ENCODE measurements around the gene HTR1B.

Gene HTR1B

GRCh38 chr6:77455271-77455670, 8.0 kb downstream of the HTR1B start:
- no peak for DNase-seq

GRCh38 chr6:77454386-77454785, 8.9 kb downstream of the HTR1B start:
- DNase-seq = no peak

GRCh38 chr6:77451466-77451865, 11.8 kb downstream of the HTR1B start:
- DNase-seq = no peak

- no peak for DNase-seq
These were observed 12.4 kb downstream of the HTR1B start for GRCh38 chr6:77450924-77451323.

- DNase-seq = no peak
These were observed 14.7 kb downstream of the HTR1B start for GRCh38 chr6:77448546-77448945.

GRCh38 chr6:77447254-77447653, 16.0 kb downstream of the HTR1B start:
- no peak for DNase-seq

- no peak for DNase-seq
These were observed 17.0 kb downstream of the HTR1B start for GRCh38 chr6:77446249-77446648.

- DNase-seq = no peak
These were observed 18.1 kb downstream of the HTR1B start for GRCh38 chr6:77445214-77445613.

- DNase-seq = no peak
These were observed 22.9 kb downstream of the HTR1B start for GRCh38 chr6:77440206-77440976.

GRCh38 chr6:77433888-77434287, 29.4 kb downstream of the HTR1B start:
- no peak for DNase-seq

GRCh38 chr6:77430504-77430903, 32.8 kb downstream of the HTR1B start:
- no peak for DNase-seq

- DNase-seq = no peak
These were observed 37.6 kb downstream of the HTR1B start for GRCh38 chr6:77425671-77426070.

GRCh38 chr6:77425216-77425615, 38.1 kb downstream of the HTR1B start:
- no peak for DNase-seq

- no peak for DNase-seq
These were observed 38.5 kb downstream of the HTR1B start for GRCh38 chr6:77424761-77425160.

- DNase-seq = no peak
These were observed 46.5 kb downstream of the HTR1B start for GRCh38 chr6:77416839-77417238.

- DNase-seq = no peak
These were observed 47.6 kb downstream of the HTR1B start for GRCh38 chr6:77415706-77416105.

All from stimulated activated CD4-positive, alpha-beta T cell treated with anti-CD3 and anti-CD28 coated beads, Interleukin-1b, Interleukin-23, amount 100 ng/mL, for 48 hours (primary cell).